NK-92 (cell line): ENCODE measurements around the gene ZNF507.

Experiments used
- DNase-seq: peaks from one replicate; lab custom pipeline; 2025; ENCODE audit not compliant: unreplicated experiment; lab: John Stamatoyannopoulos, UW

ZNF507 gene

GRCh38 chr19:32339423-32339822, 6.0 kb upstream of the ZNF507 start:
- DNase-seq: no peak

- no peak for DNase-seq
Observed at GRCh38 chr19:32339988-32340874, 5.2 kb upstream of the ZNF507 start.

DNA sequence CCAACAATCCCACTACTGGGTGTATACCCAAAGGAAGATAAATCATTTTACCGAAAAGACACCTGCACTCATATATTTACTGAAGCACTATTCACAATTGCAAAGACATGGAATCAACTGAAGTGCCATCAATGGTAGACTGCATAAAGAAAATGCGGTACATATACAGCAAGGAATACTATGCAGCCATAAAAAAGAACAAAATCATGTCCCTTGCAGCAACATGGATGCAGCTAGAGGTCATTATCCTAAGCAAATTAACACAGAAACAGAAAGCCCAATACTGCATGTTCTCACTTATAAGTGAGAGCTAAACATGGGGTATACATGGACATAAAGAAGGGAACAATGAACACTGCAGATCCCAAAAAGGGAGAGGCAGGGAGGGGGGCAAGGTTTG, 2.7 kb upstream of the ZNF507 start:
- DNase-seq: no peak

GRCh38 chr19:32343550-32344262, 1.7 kb upstream of the ZNF507 start:
- DNase-seq: no peak

GRCh38 chr19:32346901-32347300, 1.5 kb downstream of the ZNF507 start:
- DNase-seq: no peak

- DNase-seq: no peak
Observed at GRCh38 chr19:32347573-32347972, 2.2 kb downstream of the ZNF507 start.

GRCh38 chr19:32349051-32349450, 3.6 kb downstream of the ZNF507 start:
- DNase-seq: no peak

DNA sequence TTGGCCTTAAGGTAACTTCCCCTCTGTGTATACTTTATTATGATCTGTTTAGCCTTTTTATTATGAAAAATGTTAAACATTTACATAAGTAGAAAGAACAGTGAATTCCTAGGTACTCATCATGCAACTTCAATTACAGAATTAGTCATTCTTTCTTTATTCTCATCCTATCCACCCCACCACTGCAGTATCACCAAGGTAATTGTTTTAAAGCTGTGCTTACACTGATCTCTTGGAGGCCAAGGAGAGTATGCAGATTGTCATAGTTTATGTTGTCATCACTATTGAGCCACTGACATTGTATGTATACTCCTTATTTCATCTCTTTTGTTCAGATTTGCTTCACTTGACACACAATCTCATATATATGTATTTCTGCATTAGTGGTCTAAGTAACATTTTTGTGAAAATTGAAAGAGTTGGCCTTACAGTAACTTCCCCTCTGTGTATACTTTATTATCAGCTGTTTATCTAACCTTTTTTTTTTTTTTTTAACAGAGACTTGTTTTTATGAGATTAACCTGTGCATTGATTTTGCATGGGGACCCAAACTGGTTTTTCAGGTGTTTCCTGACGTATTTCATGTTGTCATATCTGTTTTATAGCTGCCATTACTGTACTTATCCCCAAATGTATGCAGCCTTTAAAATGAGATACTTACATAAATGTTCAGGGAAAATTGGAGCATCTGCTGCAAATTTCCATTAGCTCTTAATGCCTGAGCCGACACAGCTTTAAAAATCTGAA, 4.5 kb downstream of the ZNF507 start:
- no peak for DNase-seq

DNA sequence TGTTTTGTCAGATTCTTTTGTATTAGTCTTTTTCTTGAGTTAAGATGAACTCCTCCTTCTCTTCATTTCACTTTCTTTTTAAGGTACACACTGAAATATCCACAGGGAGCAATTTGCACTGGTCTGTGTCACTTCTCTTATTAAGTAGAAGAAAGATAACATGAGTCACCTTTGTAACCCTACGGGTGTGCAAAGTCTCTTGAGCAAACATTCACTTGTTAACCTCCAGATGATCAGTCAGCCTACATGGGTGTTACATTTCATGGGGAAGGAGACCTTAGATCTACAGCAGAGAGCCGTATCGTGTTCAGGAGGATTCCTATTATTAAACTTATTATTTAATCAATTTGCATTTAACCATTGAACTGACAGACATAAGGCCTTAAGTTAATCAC, 5.1 kb downstream of the ZNF507 start:
- DNase-seq: no peak

DNA sequence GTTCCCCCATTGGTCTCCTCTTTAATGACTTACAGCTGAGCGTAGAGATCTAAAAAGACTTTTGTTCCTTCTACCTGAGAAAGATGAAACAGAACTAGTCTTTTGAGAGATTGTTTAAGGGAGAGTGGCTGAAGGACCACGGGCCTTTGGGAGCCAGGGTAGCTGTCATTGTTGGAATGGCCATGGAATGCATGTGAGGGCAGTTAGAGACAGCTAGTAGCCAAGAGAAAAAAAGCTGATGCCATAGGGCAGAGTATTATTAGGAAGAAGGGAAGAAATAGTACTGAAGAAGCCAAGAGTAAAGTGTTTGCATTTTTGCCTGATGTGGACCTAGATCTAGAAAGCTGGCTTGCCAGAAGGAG, 5.6 kb downstream of the ZNF507 start:
- DNase-seq: no peak

- no peak for DNase-seq
Observed at GRCh38 chr19:32352241-32352630, 6.8 kb downstream of the ZNF507 start.

DNA sequence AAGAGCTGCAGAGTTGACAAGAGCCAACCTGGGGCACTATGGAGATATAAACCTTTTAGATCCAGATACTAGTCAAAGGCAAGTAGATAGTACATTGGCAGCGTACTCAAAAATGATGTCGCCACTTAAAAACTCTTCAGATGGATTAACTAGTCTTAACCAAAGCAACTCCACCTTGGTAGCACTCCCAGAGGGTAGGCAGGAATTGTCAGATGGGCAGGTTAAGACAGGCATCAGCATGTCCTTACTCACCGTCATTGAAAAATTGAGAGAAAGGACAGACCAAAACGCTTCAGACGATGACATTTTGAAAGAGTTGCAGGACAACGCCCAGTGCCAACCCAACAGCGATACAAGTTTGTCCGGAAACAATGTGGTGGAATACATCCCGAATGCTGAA, 8.9 kb downstream of the ZNF507 start:
- no peak for DNase-seq

DNA sequence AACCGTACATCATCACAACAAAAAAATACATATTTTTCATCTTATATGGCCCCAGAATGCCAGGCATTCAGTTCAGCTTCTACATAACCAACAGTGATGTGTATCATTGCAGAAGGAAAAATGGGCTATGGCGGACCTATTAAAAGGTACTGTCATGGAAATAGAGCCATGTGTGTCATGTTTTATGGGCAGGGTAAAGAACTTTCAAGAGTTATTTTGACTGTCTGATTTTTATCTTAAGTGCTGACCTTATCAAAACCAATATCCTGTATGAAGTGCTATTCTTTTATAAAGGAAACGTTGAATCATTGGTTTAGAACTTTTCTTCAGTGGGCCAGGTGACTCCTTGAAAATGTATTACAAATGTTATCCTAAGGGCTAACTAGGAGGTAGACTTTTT, 9.9 kb downstream of the ZNF507 start:
- DNase-seq: no peak

- no peak for DNase-seq
Observed at GRCh38 chr19:32357720-32358119, 12.3 kb downstream of the ZNF507 start.

DNA sequence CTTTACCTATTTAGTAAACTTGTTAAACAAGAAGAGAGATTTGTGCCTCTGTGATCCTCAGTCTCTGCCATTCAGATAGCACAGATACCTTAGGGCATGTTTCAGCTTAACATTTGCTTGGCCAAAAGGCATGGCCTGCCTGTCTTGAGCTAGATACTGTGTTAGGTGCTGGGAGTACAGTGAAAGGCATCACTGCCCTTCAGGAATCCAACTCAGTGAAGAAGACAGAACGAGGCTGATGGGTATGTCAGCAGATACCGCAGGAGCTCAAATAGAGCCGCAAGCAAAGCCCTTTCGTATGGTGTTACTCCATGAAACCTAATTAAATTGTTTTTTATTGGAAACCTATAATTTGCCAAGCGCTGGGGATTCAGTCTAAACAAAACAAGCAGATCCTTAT, 12.9 kb downstream of the ZNF507 start:
- no peak for DNase-seq

- no peak for DNase-seq
Observed at GRCh38 chr19:32359581-32359980, 14.2 kb downstream of the ZNF507 start.

DNA sequence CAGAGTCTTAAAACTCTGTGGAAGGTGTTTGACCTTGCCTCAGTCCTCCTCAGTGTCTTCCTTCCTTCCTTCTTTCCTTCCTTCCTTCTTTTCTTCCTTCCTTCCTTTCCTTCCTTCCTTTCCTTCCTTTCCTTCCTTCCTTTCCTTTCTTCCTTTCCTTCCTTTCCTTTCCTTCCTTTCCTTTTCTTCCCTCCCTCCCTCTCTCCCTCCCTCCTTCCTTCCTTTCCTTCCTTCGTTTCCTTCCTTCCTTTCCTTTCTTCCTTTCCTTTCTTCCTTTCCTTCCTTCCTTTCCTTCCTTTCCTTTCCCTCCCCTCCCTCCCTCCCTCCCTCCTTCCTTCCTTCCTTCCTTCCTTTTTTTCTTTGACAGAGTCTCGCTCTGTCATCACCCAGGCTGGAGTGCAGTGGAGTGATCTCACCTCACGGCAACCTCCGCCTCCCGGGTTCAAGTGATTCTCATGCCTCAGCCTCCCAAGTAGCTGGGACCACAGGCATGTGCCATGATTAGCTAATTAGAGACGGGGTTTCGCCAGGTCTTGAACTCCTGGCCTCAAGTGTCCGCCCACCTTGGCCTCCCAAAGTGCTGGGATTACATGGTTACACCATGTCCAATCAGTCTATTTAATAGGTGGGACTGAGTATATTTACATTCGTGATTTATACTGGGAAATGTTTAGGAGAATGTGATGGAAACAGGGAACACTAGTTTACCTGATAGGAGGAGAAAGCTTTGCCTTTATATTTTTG, 16.3 kb downstream of the ZNF507 start:
- DNase-seq: no peak

DNA sequence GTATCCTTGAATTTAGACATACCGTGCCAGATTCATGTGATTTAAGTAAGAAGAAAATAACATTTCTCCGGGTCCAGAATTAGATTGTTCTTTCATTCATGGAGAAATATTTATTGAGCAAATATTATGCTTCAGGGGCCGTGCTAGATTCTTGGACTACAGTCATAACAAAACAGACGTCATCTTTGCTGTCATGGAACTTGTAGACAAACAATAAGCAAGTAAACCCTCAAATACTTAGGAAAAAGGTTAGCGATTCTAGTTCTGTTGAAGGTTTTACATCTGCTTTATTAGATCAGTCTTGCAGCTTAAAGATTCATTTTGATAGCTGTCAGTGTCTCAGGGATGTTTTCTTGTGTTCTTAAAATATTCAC, 16.9 kb downstream of the ZNF507 start:
- DNase-seq: no peak

- DNase-seq: no peak
Observed at GRCh38 chr19:32363175-32363574, 17.8 kb downstream of the ZNF507 start.

GRCh38 chr19:32363632-32364031, 18.2 kb downstream of the ZNF507 start:
- DNase-seq: no peak

- DNase-seq: no peak
Observed at GRCh38 chr19:32364040-32364439, 18.6 kb downstream of the ZNF507 start.
